H1 (cell line): ENCODE data around the gene STAC2. TPM values are rescaled to one million over a fixed set of nuclear protein-coding genes. Genes with fewer than 3 reads are reported as not detected.

Experiments used
- CTCF ChIA-PET: fragments of 300-600 bp; sonication (Branson Sonifier 250); formaldehyde crosslinking; loops from one replicate; lab custom pipeline; 2021; ENCODE audit not compliant: partially characterized antibody; lab: Charles Lee
- POLR2A ChIA-PET: fragments of 300-600 bp; sonication (Branson Sonifier 250); formaldehyde crosslinking; loops from one replicate; lab custom pipeline; 2021; ENCODE audit warnings: inconsistent platforms; ENCODE audit not compliant: partially characterized antibody; lab: Charles Lee
- DNase-seq, 2 experiments: peaks; one replicate each; pipeline versions ENCODE4 v3.0.0 to v3.0.0-alpha.2; 2010 to 2022; ENCODE audit warnings: low spot score in 2 of 2, low read depth in 1 of 2, mixed read lengths in 1 of 2
- FAIRE-seq: peaks from 2 replicates; lab custom pipeline; 2011; peaks lifted over from hg19 to GRCh38; lab: Jason Lieb, UNC
- H2AFZ ChIP-seq: 2 replicates; pipeline ENCODE4 v1.8.1; 2012; ENCODE audit warnings: low read length, inconsistent platforms
- H2AK5ac ChIP-seq: 2 replicates; pipeline ENCODE4 v1.6.1; 2013; ENCODE audit warnings: low read depth, low read length
- H2BK120ac ChIP-seq: replicated peaks from 2 replicates; pipeline ENCODE3; 2013; ENCODE audit warnings: low read depth, low read length, inconsistent platforms
- H2BK12ac ChIP-seq: 2 replicates; pipeline ENCODE4 v1.6.1; 2013; ENCODE audit warnings: low read depth, low read length
- H2BK15ac ChIP-seq: 2 replicates; pipeline ENCODE4 v1.6.1; 2013; ENCODE audit warnings: low read length
- H2BK20ac ChIP-seq: 2 replicates; pipeline ENCODE4 v1.6.1; 2013; ENCODE audit warnings: low read length
- H2BK5ac ChIP-seq: 2 replicates; pipeline ENCODE4 v1.6.1; 2013; ENCODE audit warnings: low read depth, low read length
- H3K14ac ChIP-seq: 2 replicates; pipeline ENCODE4 v1.6.1; 2013; ENCODE audit warnings: inconsistent platforms; ENCODE audit not compliant: insufficient read length
- H3K18ac ChIP-seq: 2 replicates; pipeline ENCODE4 v1.6.1; 2013; ENCODE audit warnings: low read length; ENCODE audit errors: extremely low read depth
- H3K23ac ChIP-seq: 2 replicates; pipeline ENCODE4 v1.6.1; 2013; ENCODE audit warnings: inconsistent platforms; ENCODE audit not compliant: insufficient read length
- H3K23me2 ChIP-seq: 2 replicates; pipeline ENCODE4 v1.6.1; 2013; ENCODE audit warnings: low read depth, low read length
- H3K27ac ChIP-seq: 2 replicates; pipeline ENCODE4 v1.6.1; 2011; ENCODE audit warnings: low read depth, low read length, inconsistent platforms
- H3K27me3 ChIP-seq, 4 experiments: replicated peaks in 1 of 4; 1 replicate in 1 of 4; 2 replicates in 3 of 4; pipeline versions ENCODE4 v1.6.1 to v1.8.1; 2011 to 2013; ENCODE audit warnings: low read length in 3 of 4, mild to moderate bottlenecking in 3 of 4, inconsistent platforms in 2 of 4, mixed read lengths in 2 of 4, moderate library complexity in 1 of 4; ENCODE audit not compliant: control insufficient read depth in 3 of 4, insufficient read depth in 3 of 4; ENCODE audit errors: extremely low read depth in 1 of 4
- H3K36me3 ChIP-seq, 4 experiments: 2 replicates each; pipeline versions ENCODE4 v1.6.1 to v1.8.1; 2011 to 2013; ENCODE audit warnings: mild to moderate bottlenecking in 4 of 4, low read length in 3 of 4, moderate library complexity in 2 of 4, control low read depth in 1 of 4, inconsistent platforms in 1 of 4; ENCODE audit not compliant: insufficient read depth in 4 of 4, control insufficient read depth in 2 of 4
- H3K4ac ChIP-seq: replicated peaks from 2 replicates; pipeline ENCODE3; 2013; ENCODE audit warnings: low read length, low read depth, mixed read lengths, inconsistent platforms; ENCODE audit not compliant: insufficient read length
- H3K4me1 ChIP-seq, 4 experiments: replicated peaks in 1 of 4; 1 replicate in 1 of 4; 2 replicates in 3 of 4; pipeline versions ENCODE4 v1.6.1 to v1.8.1; 2011 to 2013; ENCODE audit warnings: low read length in 3 of 4, inconsistent platforms in 2 of 4, mixed read lengths in 1 of 4; ENCODE audit not compliant: insufficient read depth in 4 of 4, control insufficient read depth in 3 of 4
- H3K4me2 ChIP-seq, 2 experiments: 2 replicates each; pipeline versions ENCODE4 v1.6.1 to v1.8.1; 2011 to 2013; ENCODE audit warnings: low read depth in 2 of 2, low read length in 2 of 2, control low read depth in 1 of 2, inconsistent platforms in 1 of 2, mild to moderate bottlenecking in 1 of 2; ENCODE audit not compliant: insufficient read depth in 1 of 2
- H3K4me3 ChIP-seq, 4 experiments: fragments of 200-600, 300-600 bp in 1 of 4; sonication (generic), shearing (Covaris generic), sonication (Bioruptor Twin) in 1 of 4; 2 replicates each; pipeline versions ENCODE4 v1.5.1 to v1.8.1; 2011 to 2016; ENCODE audit warnings: low read length in 4 of 4, low read depth in 3 of 4, control low read depth in 2 of 4, inconsistent platforms in 2 of 4, mild to moderate bottlenecking in 2 of 4, mixed read lengths in 1 of 4, moderate library complexity in 1 of 4; ENCODE audit not compliant: insufficient read depth in 2 of 4; ENCODE audit errors: extremely low read depth in 1 of 4
- H3K56ac ChIP-seq: replicated peaks from 2 replicates; pipeline ENCODE3; 2013; ENCODE audit warnings: low read depth, mild to moderate bottlenecking, mixed read lengths, low read length, inconsistent platforms; ENCODE audit not compliant: insufficient read length
- H3K79me1 ChIP-seq: 2 replicates; pipeline ENCODE4 v1.6.1; 2013; ENCODE audit warnings: low read depth, low read length, control low read depth
- H3K79me2 ChIP-seq, 2 experiments: 2 replicates each; pipeline versions ENCODE4 v1.6.1 to v1.8.1; 2012 to 2013; ENCODE audit warnings: low read length in 2 of 2, mild to moderate bottlenecking in 2 of 2, inconsistent platforms in 1 of 2; ENCODE audit not compliant: insufficient read depth in 2 of 2, control insufficient read depth in 1 of 2
- H3K9ac ChIP-seq, 4 experiments: replicated peaks in 1 of 4; 1 replicate in 1 of 4; 2 replicates in 3 of 4; pipeline versions ENCODE4 v1.6.1 to v1.8.1; 2011 to 2013; ENCODE audit warnings: low read depth in 3 of 4, low read length in 3 of 4, control low read depth in 2 of 4, mild to moderate bottlenecking in 2 of 4, moderate library complexity in 2 of 4, inconsistent platforms in 1 of 4; ENCODE audit errors: extremely low read depth in 1 of 4
- H3K9me3 ChIP-seq, 2 experiments: 2 replicates each; pipeline versions ENCODE4 v1.6.1 to v1.8.1; 2012 to 2013; ENCODE audit warnings: mild to moderate bottlenecking in 2 of 2, moderate library complexity in 2 of 2, control low read depth in 1 of 2, inconsistent platforms in 1 of 2, low read depth in 1 of 2, low read length in 1 of 2, mixed read lengths in 1 of 2; ENCODE audit not compliant: insufficient read depth in 2 of 2
- H4K20me1 ChIP-seq, 2 experiments: replicated peaks in 1 of 2; 2 replicates each; pipeline versions ENCODE3 to v1.8.1; 2011 to 2013; ENCODE audit warnings: inconsistent platforms in 2 of 2, low read length in 2 of 2, mild to moderate bottlenecking in 1 of 2; ENCODE audit not compliant: insufficient read depth in 2 of 2, control insufficient read depth in 1 of 2
- H4K5ac ChIP-seq: 2 replicates; pipeline ENCODE4 v1.6.1; 2013; ENCODE audit warnings: low read length, low read depth, mixed read lengths, inconsistent platforms; ENCODE audit not compliant: insufficient read length
- H4K8ac ChIP-seq: 2 replicates; pipeline ENCODE4 v1.8.0; 2013; ENCODE audit warnings: mild to moderate bottlenecking, moderate library complexity, low read length, inconsistent platforms; ENCODE audit not compliant: insufficient read depth; ENCODE audit errors: extremely low read depth
- H4K91ac ChIP-seq: replicated peaks from 2 replicates; pipeline ENCODE3; 2013; ENCODE audit warnings: low read length, mixed read lengths, inconsistent platforms; ENCODE audit not compliant: insufficient read length
- ATF3 ChIP-seq: IDR thresholded peaks from 2 replicates; pipeline ENCODE4 v1.6.1; 2011; ENCODE audit warnings: low read depth, mild to moderate bottlenecking, low read length; ENCODE audit not compliant: insufficient read depth
- E2F6 ChIP-seq: IDR thresholded peaks from 2 replicates; pipeline ENCODE4 v1.6.1; 2012; ENCODE audit warnings: inconsistent platforms
- MAX ChIP-seq: IDR thresholded peaks from 2 replicates; pipeline ENCODE4 v1.6.1; 2012; ENCODE audit warnings: inconsistent platforms
- POLR2A ChIP-seq, 2 experiments: IDR thresholded peaks; 1 replicate in 1 of 2; 2 replicates in 1 of 2; pipeline ENCODE4 v1.6.1; 2011; ENCODE audit warnings: low read depth in 2 of 2, low read length in 2 of 2, mild to moderate bottlenecking in 2 of 2; ENCODE audit errors: control extremely low read depth in 1 of 2
- RNF2 ChIP-seq: fragments of 200-900, 300-1000 bp; sonication (generic); IDR thresholded peaks from 2 replicates; pipeline ENCODE4 v1.7.1; 2016; ENCODE audit warnings: borderline replicate concordance, low read depth, mild to moderate bottlenecking, antibody characterized with exemption, low read length; ENCODE audit not compliant: poor library complexity, severe bottlenecking; ENCODE audit errors: missing control alignments
- SP4 ChIP-seq: IDR thresholded peaks from 2 replicates; pipeline ENCODE4 v1.6.1; 2012; ENCODE audit warnings: low read length, inconsistent platforms
- TEAD4 ChIP-seq: IDR thresholded peaks from 2 replicates; pipeline ENCODE4 v1.6.1; 2012; ENCODE audit warnings: low read depth, low read length, inconsistent platforms, mixed read lengths
- USF2 ChIP-seq: IDR thresholded peaks from 2 replicates; pipeline ENCODE4 v1.6.1; 2011; ENCODE audit warnings: low read length, improper control_type of control experiment
- WGBS, 2 experiments: shearing (Covaris generic) in 1 of 2; methylation state at CpG; one replicate each; pipeline versions ENCODE4 v1.1.6 to v1.1.7; 2013 to 2015; ENCODE audit warnings: low lambda C conversion rate in 2 of 2, mixed read lengths in 2 of 2, inconsistent platforms in 1 of 2, low coverage in 1 of 2, missing lambda C conversion rate in 1 of 2; ENCODE audit not compliant: insufficient replicate concordance in 2 of 2, insufficient coverage in 1 of 2, insufficient read length in 1 of 2; ENCODE audit errors: extremely low coverage in 1 of 2, missing lambda C conversion rate in 1 of 2; 5-methylcytosine and 5-hydroxymethylcytosine counted together
- polyA plus RNA-seq, 7 experiments: library from polyadenylated mRNA; depleted of rRNA in 3 of 7; stranded (reverse) in 5 of 7; unstranded in 2 of 7; fragments of >200 nt in 5 of 7; fragments of 200-250 nt in 2 of 7; gene quantifications; 1 replicate in 5 of 7; 2 replicates in 1 of 7; 4 replicates in 1 of 7; pipeline versions ENCODE4 v1.2.1 to v1.2.3, GENCODE V29; 2011 to 2013; ENCODE audit warnings: missing spikeins in 2 of 7, mixed read lengths in 2 of 7
- total RNA-seq: library from RNA; stranded (reverse); fragmentation: NEBNext Ultra II Directional; extraction: Animal tissue kit (Norgen Biotek cat#: 25700); gene quantifications from 2 replicates; pipeline ENCODE4 v1.2.1, GENCODE V29; 2021

The STAC2 gene
- total and polyA plus RNA-seq, 2 of the 8 experiments (the other 6 are each of a cell fraction or from before 2014, with no cell fraction given), result 1.5 to 6.0 TPM

GRCh38 chr17:39174920-39175694, 50.6 kb downstream of the STAC2 start:
- Histone ChIP-seq H3K14ac (no peak overlapping the region), H3K23ac (no peak overlapping the region), H2AK5ac (no peak overlapping the region), H3K9ac (no peak overlapping the region), H3K36me3 (peaks cover 0 to 15% (median 5%) of the 10 kb centered on the region in 4 experiments; a peak in 4 of 8 replicates), H3K27me3 (no peaks in the 10 kb centered on the region), H3K79me2 (no peaks in the 10 kb centered on the region), H4K8ac (no peak overlapping the region), H4K5ac (no peak overlapping the region), H3K23me2 (no peaks in the 10 kb centered on the region; the same call in 1 of the 2 replicates), H3K27ac (no peak overlapping the region), H2AFZ (no peak overlapping the region), H2BK5ac (no peak overlapping the region), H3K4ac (no peak overlapping the region), H3K18ac (no peak overlapping the region), H3K4me2 (peak overlapping the region in 1 of 2 experiments; percentile 24; a peak in 1 of 4 replicates), H3K56ac (no peak overlapping the region), H3K4me1 (peaks cover 0 to 14% (median 10%) of the 10 kb centered on the region in 4 experiments; a peak in 6 of 7 replicates), H2BK20ac (no peak overlapping the region), H4K91ac (no peak overlapping the region), H3K79me1 (no peaks in the 10 kb centered on the region; the same call in 1 of the 2 replicates), H2BK120ac (no peak overlapping the region), H3K4me3 (peak overlapping the region in 1 of 4 experiments; percentile 22; a peak in 1 of 8 replicates), H2BK15ac (no peak overlapping the region), H4K20me1 (peaks cover 0 to 5% of the 10 kb centered on the region in 2 experiments), H2BK12ac (no peak overlapping the region), H3K9me3 (no peaks in the 10 kb centered on the region)
- ChIA-PET POLR2A (interaction anchor here (0.6 to 3.9 kb wide), 14 partner anchors 10 to 251 kb away, joined by 3 to 35 read pairs (median 6); partner anchors contain the start of genes ARL5C and RPL19), CTCF (interaction anchor here (0.7 to 7.8 kb wide), 63 partner anchors 8 to 864 kb away, joined by 3 to 151 read pairs (median 4); partner anchors contain the start of genes ARL5C, CACNB1, CWC25 and FBXO47)
- WGBS, 2 experiments, result 66% methylated on average over 32 of the region's 35 CpGs; no CpG with 5 or more reads in 1 of the 2 experiments
- DNase-seq, result peak; percentile 82 to 92
- peak; percentile 77 for FAIRE-seq
- TF ChIP-seq ATF3 (no peak), E2F6 (no peak), TEAD4 (no peak; the same call in 1 of the 2 replicates), POLR2A (IDR thresholded peaks at IDR 0.05; ENCODE audit: control extremely low read depth in 1 of 2, low read depth in 2 of 2, low read length in 2 of 2) (peak in 1 of 2 experiments; percentile 60; a peak in 1 of 3 replicates), RNF2 (no peak), MAX (0 out of 2 replicates have a peak, but pooled peaks have one; percentile 29), USF2 (no peak), SP4 (0 out of 2 replicates have a peak, but pooled peaks have one; percentile 42)
